ENCODE measurements around the gene RSPH10B2.
"Not testable (repeated sequence)": the region's sequence is repeated elsewhere in the genome, so short reads cannot be mapped to it uniquely, and the experiment has no call there.

Gene RSPH10B2

DNA sequence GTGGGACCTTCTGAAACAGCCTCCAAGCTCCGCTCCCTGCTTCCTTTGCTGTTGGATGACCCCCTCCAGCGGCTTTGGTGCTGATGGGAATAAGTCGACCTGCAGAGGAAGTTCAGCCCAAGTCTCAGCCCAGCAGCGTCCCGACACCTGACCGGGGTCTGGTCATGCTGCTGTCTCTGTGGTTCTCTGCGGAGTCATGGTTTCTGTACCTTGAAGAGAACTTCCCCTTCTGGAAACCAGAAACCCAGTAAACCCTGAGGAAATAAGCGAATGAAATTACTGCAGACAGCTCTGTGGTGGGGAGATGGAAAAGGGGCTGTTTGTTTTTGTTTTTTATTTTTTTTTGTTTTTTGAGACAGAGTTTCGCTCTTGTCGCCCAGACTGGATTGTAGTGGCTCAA is 28.9 kb upstream of the RSPH10B2 start:
- DNase-seq (ENCODE audit: insufficient read length, low spot score) (no peak), FAIRE-seq (no peak)
- TF ChIP-seq, protein P1, sequence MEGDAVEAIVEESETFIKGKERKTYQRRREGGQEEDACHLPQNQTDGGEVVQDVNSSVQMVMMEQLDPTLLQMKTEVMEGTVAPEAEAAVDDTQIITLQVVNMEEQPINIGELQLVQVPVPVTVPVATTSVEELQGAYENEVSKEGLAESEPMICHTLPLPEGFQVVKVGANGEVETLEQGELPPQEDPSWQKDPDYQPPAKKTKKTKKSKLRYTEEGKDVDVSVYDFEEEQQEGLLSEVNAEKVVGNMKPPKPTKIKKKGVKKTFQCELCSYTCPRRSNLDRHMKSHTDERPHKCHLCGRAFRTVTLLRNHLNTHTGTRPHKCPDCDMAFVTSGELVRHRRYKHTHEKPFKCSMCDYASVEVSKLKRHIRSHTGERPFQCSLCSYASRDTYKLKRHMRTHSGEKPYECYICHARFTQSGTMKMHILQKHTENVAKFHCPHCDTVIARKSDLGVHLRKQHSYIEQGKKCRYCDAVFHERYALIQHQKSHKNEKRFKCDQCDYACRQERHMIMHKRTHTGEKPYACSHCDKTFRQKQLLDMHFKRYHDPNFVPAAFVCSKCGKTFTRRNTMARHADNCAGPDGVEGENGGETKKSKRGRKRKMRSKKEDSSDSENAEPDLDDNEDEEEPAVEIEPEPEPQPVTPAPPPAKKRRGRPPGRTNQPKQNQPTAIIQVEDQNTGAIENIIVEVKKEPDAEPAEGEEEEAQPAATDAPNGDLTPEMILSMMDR (IDR thresholded peaks at IDR 0.05; ENCODE audit: insufficient read depth, missing control alignments) = no peak

DNA sequence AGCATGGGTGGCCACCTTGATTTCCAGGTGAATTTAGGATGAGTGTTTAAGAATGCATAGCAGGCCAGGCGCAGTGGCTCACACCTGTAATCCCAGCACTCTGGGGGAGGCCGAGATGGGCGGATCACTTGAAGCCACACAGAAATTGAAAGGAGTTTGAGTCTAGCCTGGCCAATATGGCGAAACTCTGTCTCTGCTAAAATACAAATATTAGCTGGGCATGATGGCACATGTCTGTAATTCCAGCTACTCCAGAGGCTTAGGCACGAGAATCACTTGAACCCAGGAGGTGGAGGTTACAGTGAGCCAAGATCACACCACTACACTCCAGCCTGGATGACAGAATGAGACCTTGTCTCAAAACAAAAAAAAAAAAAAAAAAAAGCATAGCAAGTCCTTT is 27.6 kb upstream of the RSPH10B2 start:
- not testable (repeated sequence) for DNase-seq (ENCODE audit: insufficient read length, low spot score); FAIRE-seq

DNA sequence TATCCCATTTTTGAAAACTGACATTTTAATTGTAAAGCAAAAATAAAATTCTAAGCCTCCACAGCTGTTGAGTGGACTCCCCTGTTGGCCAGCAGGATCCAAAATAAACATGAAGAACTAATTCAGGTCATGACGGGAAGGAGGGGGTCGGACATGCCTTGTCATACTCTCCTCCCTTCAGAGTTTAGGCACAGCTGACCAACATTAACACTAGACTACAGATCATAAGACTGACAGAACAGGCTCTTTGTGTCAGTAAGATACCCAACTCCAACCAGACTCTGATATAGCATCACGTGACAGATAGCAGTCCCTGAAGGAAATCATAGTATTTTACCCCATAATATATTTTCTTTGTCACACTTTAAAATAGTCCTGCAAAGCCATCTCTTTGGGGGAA is 26.2 kb upstream of the RSPH10B2 start:
- DNase-seq (ENCODE audit: insufficient read length, low spot score) (no peak), FAIRE-seq (no peak)
- TF ChIP-seq, protein P1 (IDR thresholded peaks at IDR 0.05; ENCODE audit: insufficient read depth, missing control alignments) = no peak

DNA sequence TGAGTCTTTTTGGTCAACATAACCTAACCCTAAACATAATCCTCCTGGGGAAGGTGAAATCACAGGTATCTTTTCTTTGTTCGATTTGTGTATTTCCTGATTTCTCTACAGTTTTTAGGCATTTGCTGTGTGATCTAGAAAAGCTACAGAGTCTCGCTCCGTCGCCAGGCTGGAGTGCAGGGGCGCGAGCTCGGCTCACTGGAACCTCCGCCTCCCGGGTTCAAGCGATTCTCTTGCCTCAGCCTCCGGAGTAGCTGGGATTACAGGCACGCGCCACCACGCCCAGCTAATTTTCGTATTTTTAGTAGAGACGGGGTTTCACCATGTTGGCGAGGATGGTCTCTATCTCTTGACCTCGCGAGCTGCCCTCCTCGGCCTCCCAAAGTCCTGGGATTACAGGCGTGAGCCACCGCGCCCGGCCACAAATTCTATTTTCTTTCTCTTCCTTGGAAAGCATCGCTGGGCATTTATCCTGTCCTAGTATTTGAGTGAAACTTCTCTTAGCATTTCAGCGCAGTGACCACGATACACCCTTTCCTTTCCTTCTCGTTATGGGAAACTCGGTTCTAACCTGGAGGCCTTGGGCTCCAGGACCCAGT is 24.9 kb upstream of the RSPH10B2 start:
- FAIRE-seq; DNase-seq (ENCODE audit: insufficient read length, low spot score): not testable (repeated sequence)

DNA sequence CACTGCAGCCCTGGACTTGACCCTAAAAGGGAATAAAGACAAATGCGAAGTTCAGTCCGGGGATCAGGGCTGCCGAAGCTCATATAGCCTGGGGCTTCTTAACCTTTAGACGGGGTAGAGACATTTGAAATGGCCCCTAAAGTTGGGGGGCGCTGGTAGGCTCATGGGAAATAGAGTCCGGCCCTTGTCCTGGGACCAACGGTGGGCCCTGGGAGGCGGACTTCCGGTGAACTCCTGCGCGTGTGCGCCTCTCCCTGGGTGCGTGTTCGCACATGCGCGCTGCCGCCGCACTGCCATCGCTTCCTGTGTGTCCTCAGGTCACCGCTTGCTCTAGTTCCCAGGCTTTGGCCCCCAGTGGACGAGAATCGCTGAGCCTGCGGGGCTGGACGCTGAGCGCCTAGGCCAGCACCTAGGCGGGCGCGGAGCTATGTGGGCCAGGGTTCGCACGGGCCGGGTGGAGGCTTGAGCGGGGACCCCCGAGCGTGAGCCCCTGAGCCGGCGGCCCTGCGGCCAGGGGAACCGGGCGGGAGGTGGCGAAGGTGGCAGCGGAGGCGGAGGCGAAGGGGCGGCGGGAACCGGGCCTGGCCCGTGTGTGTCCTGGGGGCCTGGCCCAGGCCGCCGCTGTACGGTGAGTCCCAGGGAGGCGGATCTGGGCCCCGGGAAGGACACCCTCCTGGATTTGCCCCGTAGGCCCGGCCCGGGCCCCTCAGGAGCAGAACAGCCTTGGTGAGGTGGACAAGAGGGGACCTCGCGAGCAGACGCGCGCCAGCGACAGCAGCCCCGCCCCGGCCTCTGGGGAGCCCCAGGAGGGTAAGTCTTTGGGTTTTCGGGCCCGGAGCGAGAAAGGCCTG is 24.2 kb upstream of the RSPH10B2 start:
- DNase-seq (ENCODE audit: insufficient read length, low spot score) (peak; percentile 84), FAIRE-seq (no peak)
- TF ChIP-seq, protein P1 (IDR thresholded peaks at IDR 0.05; ENCODE audit: insufficient read depth, missing control alignments) = no peak

DNA sequence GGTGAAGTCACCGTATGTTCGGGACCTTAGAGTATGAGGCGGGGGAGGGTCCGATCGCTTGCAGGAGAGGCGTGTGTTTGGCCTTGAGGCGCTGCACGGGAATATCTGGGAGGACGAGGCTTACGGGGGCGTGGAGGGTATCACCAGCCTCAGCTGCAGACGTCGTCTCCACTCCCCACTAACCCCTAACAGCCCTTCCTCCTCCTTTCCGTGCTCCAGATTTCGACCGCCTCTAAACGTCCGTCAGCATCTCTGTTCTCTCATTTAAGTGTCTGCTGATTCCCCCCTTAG is 23.6 kb upstream of the RSPH10B2 start:
- FAIRE-seq (no peak), DNase-seq (ENCODE audit: insufficient read length, low spot score) (no peak)
- TF ChIP-seq, protein P1 (IDR thresholded peaks at IDR 0.05; ENCODE audit: insufficient read depth, missing control alignments) = no peak

DNA sequence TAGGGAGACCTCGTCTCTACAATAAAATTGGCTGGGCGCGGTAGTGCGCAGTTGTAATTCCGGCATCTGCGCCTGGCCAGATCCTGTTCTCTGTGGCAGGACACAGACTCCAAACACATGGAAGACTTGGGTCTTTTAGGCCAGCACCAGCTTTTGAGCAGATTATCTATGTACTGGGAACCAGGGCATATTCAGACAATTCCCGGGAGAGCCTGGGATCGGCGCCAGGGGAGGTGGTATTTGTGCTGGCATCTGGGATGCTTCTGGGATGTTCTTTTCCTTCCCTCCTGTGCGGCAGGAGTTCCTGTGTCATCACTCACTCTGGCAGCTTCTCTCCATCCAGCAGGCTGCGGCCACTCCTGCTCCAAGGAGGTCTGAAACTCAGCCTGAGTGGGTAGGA is 15.5 kb upstream of the RSPH10B2 start:
- FAIRE-seq; DNase-seq (ENCODE audit: insufficient read length, low spot score): not testable (repeated sequence)

DNA sequence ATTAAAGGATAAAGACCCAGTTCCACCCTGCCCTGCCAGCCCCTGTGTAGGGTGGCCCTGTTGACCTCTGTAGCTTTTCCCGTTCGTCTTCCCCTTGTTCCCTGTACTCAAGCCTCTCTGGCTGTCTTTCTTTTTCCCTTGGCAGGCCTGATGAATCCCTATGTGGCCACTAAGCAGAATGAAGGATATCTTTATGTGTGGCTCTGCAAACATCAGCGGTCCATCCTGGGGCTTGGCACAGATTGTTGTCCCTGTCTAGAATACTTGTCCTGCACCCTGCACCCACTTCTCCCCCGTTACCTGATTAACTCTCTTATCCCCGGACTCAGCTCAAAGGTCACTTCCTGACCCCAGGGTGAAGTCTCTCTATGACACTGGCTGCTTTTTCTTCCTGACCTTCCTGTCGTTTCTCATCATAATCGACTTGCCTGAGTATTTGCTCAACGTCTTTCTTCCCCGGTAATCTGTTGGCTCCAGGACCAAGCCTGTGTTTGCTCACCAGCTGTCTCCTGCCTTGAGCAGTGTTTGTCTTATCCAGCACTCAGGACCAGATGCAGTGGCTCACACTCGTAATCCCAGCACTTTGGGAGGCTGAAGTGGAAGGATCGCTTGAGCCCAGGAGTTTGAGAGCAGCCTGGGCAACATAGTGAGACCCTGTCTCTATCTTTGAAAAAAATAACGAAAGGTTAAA is 9.3 kb upstream of the RSPH10B2 start:
- peak; percentile 46 for FAIRE-seq
- not testable (repeated sequence) for DNase-seq (ENCODE audit: insufficient read length, low spot score)

DNA sequence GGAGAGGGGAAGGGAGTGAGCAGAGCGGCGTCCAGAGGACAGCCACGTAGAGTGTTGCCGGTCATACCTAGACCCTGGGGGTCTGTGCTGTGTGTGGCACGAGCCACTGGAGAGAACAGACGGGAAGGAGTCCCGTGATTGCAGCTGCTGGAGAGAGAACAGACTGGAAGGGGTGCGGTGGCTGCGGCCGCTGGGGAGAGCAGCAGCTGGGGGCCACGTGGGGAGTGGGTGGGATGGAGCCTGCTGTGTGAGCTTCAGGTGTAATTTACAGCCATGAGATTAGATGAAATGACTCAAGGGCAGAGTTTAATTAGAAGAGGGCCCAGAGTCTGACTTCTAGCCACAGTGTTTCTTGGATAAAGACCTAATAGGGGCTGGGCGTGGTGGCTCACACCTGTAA is 4.6 kb upstream of the RSPH10B2 start:
- not testable (repeated sequence) for DNase-seq (ENCODE audit: insufficient read length, low spot score); FAIRE-seq

DNA sequence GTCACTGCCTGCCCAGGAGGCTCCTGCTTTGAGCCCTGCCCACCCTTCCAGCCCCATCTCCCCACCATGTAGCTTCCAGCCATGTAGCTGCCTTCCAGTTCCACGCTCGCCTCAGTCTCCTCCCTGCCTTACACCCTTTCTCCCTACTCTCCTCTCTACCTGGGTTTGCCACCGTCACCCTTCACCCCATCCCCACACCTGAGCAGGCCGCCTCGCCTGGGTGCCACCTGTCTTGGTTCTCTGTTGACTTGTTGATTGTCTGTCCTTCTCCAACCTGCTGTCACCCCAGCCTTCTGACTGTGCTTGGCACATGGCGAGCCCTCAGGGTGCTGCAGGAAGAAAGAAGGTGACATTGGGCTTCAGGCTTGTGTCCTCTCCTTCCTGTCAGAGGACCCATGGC is 3.7 kb upstream of the RSPH10B2 start:
- DNase-seq (ENCODE audit: insufficient read length, low spot score); FAIRE-seq: not testable (repeated sequence)

DNA sequence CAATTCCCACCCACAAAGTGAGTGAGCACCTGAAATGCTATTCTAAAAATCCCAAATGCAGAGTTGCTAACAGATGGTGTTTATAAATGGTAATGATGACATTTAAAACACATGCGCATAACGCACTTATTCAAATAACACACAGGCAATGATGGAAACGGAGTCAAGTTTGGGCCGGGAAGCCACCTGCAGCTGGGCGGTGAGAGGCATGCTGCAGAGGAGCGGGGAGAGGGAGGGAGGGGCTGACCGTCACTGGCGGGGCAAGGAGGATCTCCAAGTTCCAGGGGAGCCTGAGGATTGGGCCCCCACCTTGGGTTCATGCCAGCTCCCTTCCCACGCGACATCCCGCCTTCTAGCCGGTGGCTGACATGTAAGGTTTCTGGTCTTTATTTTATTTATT is 7.3 kb downstream of the RSPH10B2 start:
- DNase-seq (ENCODE audit: insufficient read length, low spot score); FAIRE-seq: not testable (repeated sequence)

DNA sequence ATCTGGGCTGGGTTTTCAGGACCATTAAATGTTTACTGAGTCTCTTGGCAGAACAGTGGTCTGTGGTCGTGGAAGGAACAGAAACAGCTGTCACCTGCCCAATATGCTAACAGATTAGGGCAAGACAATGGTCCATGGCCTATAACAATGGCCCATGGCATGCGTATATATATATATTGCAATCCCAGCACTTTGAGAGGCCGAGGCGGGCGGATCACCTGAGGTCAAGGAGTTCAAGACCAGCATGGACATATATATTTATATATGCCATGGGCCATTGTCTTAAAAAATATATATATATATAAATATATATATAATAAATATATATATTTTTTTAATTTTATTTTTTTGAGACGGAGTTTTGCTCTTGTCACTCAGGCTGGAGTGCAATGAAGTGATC is 27.7 kb downstream of the RSPH10B2 start:
- FAIRE-seq; DNase-seq (ENCODE audit: insufficient read length, low spot score): not testable (repeated sequence)

DNA sequence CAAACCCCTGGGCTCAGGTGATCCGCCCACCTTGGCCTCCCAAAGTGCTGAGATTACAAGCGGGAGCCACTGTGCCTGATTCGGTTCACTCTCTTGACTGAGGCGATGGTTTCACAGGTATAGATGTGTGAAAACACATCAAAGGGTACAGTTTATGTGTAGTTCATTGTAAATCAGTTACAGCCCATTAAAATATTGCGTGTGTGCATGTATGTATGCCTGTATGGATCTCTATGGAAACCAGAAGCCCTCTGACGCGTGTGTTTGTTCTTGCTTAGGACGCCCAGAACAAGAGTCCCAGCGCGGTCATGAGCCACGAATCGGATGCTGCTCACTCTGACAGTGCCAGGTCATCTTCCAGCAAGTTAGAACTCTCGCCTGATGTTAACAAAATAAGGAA is 35.5 kb downstream of the RSPH10B2 start:
- not testable (repeated sequence) for FAIRE-seq; DNase-seq (ENCODE audit: insufficient read length, low spot score)

DNA sequence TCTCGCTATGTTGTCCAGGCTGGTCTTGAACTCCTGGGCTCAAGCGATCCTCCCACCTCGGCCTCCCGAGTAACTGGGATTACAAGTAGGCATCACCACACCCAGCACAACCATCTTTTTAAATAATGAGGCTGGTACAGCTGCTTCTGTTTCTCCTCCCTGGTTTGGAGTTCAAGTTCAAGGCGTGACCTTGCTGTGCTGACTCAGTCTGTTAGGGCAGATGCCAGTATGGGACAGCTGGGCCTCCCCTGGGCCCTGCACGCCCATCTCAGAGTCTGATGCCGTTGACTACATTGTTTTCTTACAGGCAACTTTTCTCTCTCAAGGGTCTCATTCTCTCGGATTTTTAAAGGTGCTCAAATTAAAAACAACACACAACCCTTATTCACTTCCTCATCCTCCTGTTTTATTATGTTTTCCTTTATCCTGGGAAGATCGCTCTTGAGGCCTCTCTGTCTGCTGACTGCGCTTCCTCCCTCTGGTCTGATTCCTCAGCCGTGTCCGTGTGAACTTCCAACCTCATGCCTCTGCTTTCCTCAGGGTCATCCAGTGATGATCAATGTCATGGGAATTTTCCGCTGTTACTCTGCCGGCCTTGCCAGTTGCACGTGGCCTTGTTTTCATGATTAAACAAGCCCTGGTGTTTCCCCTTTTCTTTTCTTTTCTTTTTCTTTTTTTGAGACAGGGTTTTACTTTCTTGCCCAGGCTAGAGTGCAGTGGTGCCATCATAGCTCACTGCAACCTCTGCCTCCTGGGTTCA is 38.4 kb downstream of the RSPH10B2 start:
- not testable (repeated sequence) for FAIRE-seq; DNase-seq (ENCODE audit: insufficient read length, low spot score)
